SU-DHL-6 (cell line): Measurements from ENCODE around the gene TRAF3IP3.

Experiments used
- H2AFZ ChIP-seq: fragments of 200-600 bp; sonication (generic); 2 replicates; pipeline ENCODE4 v1.6.1; 2014; ENCODE audit warnings: low read depth, mild to moderate bottlenecking, moderate library complexity, mixed read lengths, antibody characterized with exemption, low read length; ENCODE audit not compliant: severe bottlenecking
- H3F3A ChIP-seq: fragments of 200-600 bp; shearing (Covaris generic); 2 replicates; pipeline ENCODE4 v1.6.0; 2016; ENCODE audit warnings: antibody characterized with exemption, mild to moderate bottlenecking; ENCODE audit not compliant: insufficient read depth
- H3K27ac ChIP-seq: fragments of 200-600 bp; sonication (generic); 2 replicates; pipeline ENCODE4 v1.5.1; 2016; ENCODE audit warnings: low read depth, mild to moderate bottlenecking, low read length, moderate library complexity, mixed read lengths
- H3K27me3 ChIP-seq: fragments of 200-600 bp; sonication (generic), shearing (Covaris generic); 2 replicates; pipeline ENCODE4 v1.6.0; 2014; ENCODE audit warnings: mild to moderate bottlenecking, low read length
- H3K36me3 ChIP-seq: fragments of 200-600 bp; sonication (generic); 2 replicates; pipeline ENCODE4 v1.6.1; 2014; ENCODE audit warnings: mild to moderate bottlenecking, low read length, mixed read lengths
- H3K4me2 ChIP-seq: fragments of 300-600, 200-600 bp; shearing (Covaris generic), sonication (generic); 2 replicates; pipeline ENCODE4 v1.6.0; 2014; ENCODE audit warnings: low read length, low read depth, mild to moderate bottlenecking; ENCODE audit not compliant: poor library complexity, severe bottlenecking
- H3K4me3 ChIP-seq: fragments of 200-600 bp; sonication (generic); 2 replicates; pipeline ENCODE4 v1.5.1; 2014; ENCODE audit warnings: antibody characterized with exemption, low read length, mild to moderate bottlenecking, mixed read lengths; ENCODE audit not compliant: insufficient read depth, poor library complexity, severe bottlenecking
- H3K79me2 ChIP-seq: fragments of 200-600 bp; sonication (generic); 2 replicates; pipeline ENCODE4 v1.6.1; 2014; ENCODE audit warnings: mild to moderate bottlenecking, low read length, moderate library complexity; ENCODE audit not compliant: insufficient read depth
- H3K9ac ChIP-seq: fragments of 200-600 bp; sonication (generic); 2 replicates; pipeline ENCODE4 v1.7.0; 2014; ENCODE audit warnings: mild to moderate bottlenecking, low read length
- H3K9me2 ChIP-seq: fragments of 200-600 bp; sonication (generic); replicated peaks from 2 replicates; pipeline ENCODE4 v1.6.1; 2014; ENCODE audit warnings: low read length; ENCODE audit not compliant: insufficient read depth
- H3K9me3 ChIP-seq: fragments of 200-600 bp; sonication (generic); 2 replicates; pipeline ENCODE4 v1.6.1; 2014; ENCODE audit warnings: low read length, mixed read lengths; ENCODE audit not compliant: insufficient read depth
- H4K20me1 ChIP-seq: fragments of 200-600 bp; sonication (generic); 2 replicates; pipeline ENCODE4 v1.6.1; 2014; ENCODE audit warnings: low read depth, mild to moderate bottlenecking, antibody characterized with exemption, low read length, moderate library complexity, mixed read lengths
- CTCF ChIP-seq: fragments of 200-600 bp; sonication (generic); IDR thresholded peaks from one replicate; pipeline ENCODE4 v1.5.1; 2017; ENCODE audit warnings: antibody characterized with exemption, mild to moderate bottlenecking, low read length, moderate library complexity; ENCODE audit not compliant: insufficient read depth, poor library complexity, severe bottlenecking
- EZH2phosphoT487 ChIP-seq: fragments of 200-600 bp; sonication (generic), shearing (Covaris generic); conservative IDR thresholded peaks from 2 replicates; pipeline ENCODE4 v1.6.1; 2018; ENCODE audit warnings: mild to moderate bottlenecking, antibody characterized with exemption, low read length, moderate library complexity, mixed read lengths

The TRAF3IP3 gene

GRCh38 chr1:209767096-209767495 is 11.2 kb downstream of the TRAF3IP3 start:
- no peak overlapping the region for H3K9ac ChIP-seq
- no peak overlapping the region for H3K4me2 ChIP-seq

GRCh38 chr1:209767706-209768105 is 11.9 kb downstream of the TRAF3IP3 start:
- H3K79me2 ChIP-seq, result no peaks in the 10 kb centered on the region
- no peaks in the 10 kb centered on the region for H3K36me3 ChIP-seq
- H3K4me2 ChIP-seq, result no peak overlapping the region
- no peaks in the 10 kb centered on the region for H3F3A ChIP-seq
- H3K27ac ChIP-seq, result no peak overlapping the region
- no peak overlapping the region for H3K4me3 ChIP-seq
- no peaks in the 10 kb centered on the region for H3K9me2 ChIP-seq
- no peaks in the 10 kb centered on the region for H3K27me3 ChIP-seq
- no peaks in the 10 kb centered on the region for H4K20me1 ChIP-seq
- no peak overlapping the region for H2AFZ ChIP-seq
- no peak overlapping the region for H3K9ac ChIP-seq
- TF ChIP-seq EZH2phosphoT487, result no peak
- no peak for TF ChIP-seq CTCF
- H3K9me3 ChIP-seq, result 0 out of 2 replicates have a peak, but pooled peaks cover 3% of the 10 kb centered on the region

More at GRCh38 chr1:209767096-209767495, 11.2 kb downstream of the TRAF3IP3 start:
- Histone ChIP-seq H3K36me3 (no peaks in the 10 kb centered on the region), H3K9me3 (0 out of 2 replicates have a peak, but pooled peaks cover 3% of the 10 kb centered on the region), H3K9me2 (no peaks in the 10 kb centered on the region), H3K27me3 (no peaks in the 10 kb centered on the region), H4K20me1 (no peaks in the 10 kb centered on the region), H2AFZ (no peak overlapping the region), H3F3A (no peaks in the 10 kb centered on the region), H3K79me2 (no peaks in the 10 kb centered on the region), H3K4me3 (no peak overlapping the region), H3K27ac (no peak overlapping the region)
- TF ChIP-seq CTCF (no peak), EZH2phosphoT487 (no peak)

GRCh38 chr1:209768354-209768774 is 12.5 kb downstream of the TRAF3IP3 start:
- no peak overlapping the region for H3K4me2 ChIP-seq

More at GRCh38 chr1:209768354-209768774, 12.5 kb downstream of the TRAF3IP3 start:
- H3K4me3 ChIP-seq, result no peak overlapping the region
- H3K9me2 ChIP-seq, result no peaks in the 10 kb centered on the region
- no peak for TF ChIP-seq EZH2phosphoT487
- no peak for TF ChIP-seq CTCF
- no peaks in the 10 kb centered on the region for H3F3A ChIP-seq
- H3K36me3 ChIP-seq, result no peaks in the 10 kb centered on the region
- 0 out of 2 replicates have a peak, but pooled peaks cover 3% of the 10 kb centered on the region for H3K9me3 ChIP-seq
- H3K27me3 ChIP-seq, result no peaks in the 10 kb centered on the region
- H3K9ac ChIP-seq, result no peak overlapping the region
- H4K20me1 ChIP-seq, result no peaks in the 10 kb centered on the region
- H2AFZ ChIP-seq, result no peak overlapping the region
- no peak overlapping the region for H3K27ac ChIP-seq
- H3K79me2 ChIP-seq, result no peaks in the 10 kb centered on the region
